Upper lobe of right lung (tissue), 1 donor: ENCODE measurements around the gene VASH1. TPM values are rescaled to one million over a fixed set of nuclear protein-coding genes. Genes with fewer than 3 reads are reported as not detected.

Source experiments
- ATAC-seq: fragments of 200-7000 bp; cut with Tn5 transposase; one replicate; pipeline ENCODE4 v1.9.1; 2020; ENCODE audit warnings: mild to moderate bottlenecking, moderate library complexity
- DNase-seq: peaks from one replicate; pipeline ENCODE4 v3.0.0-alpha.2; 2020
- H3K27ac ChIP-seq: fragments of 200-600 bp; one replicate; pipeline ENCODE4 v1.8.0; 2022
- H3K27me3 ChIP-seq: fragments of 200-600 bp; one replicate; pipeline ENCODE4 v1.8.0; 2022; ENCODE audit warnings: mild to moderate bottlenecking
- H3K36me3 ChIP-seq: fragments of 200-600 bp; one replicate; pipeline ENCODE4 v1.8.0; 2022
- H3K4me1 ChIP-seq: fragments of 200-600 bp; one replicate; pipeline ENCODE4 v1.8.0; 2022
- H3K4me3 ChIP-seq: fragments of 200-600 bp; one replicate; pipeline ENCODE4 v1.8.0; 2022; ENCODE audit warnings: mild to moderate bottlenecking
- H3K9me3 ChIP-seq: fragments of 200-600 bp; one replicate; pipeline ENCODE4 v1.8.0; 2022
- CTCF ChIP-seq: fragments of 200-600 bp; IDR thresholded peaks from one replicate; pipeline ENCODE4 v1.8.0; 2022; ENCODE audit warnings: antibody characterized with exemption
- intact Hi-C: fragments of 100-400 bp; cut with DNase I; formaldehyde crosslinking; loops from one replicate; pipeline ENCODE4 v1.11.0; 2022
- total RNA-seq: library from RNA; stranded (reverse); fragmentation: NEBNext Ultra II Directional; extraction: Animal tissue kit (Norgen Biotek cat#: 25700); gene quantifications from one replicate; pipeline ENCODE4 v1.2.1, GENCODE V29; 2021
- donor health status: DM: no; HTN: yes; CAD: no; lungs with severe emphysema.

VASH1 gene
- total RNA-seq, 1 donor from 2014 or later, result 37.1 TPM

- DNase-seq, result no peak
- Histone ChIP-seq H3K27ac (no peak overlapping the region), H3K36me3 (peaks cover 85% of the 10 kb centered on the region), H3K4me1 (peaks cover 10% of the 10 kb centered on the region), H3K9me3 (no peaks in the 10 kb centered on the region), H3K27me3 (no peaks in the 10 kb centered on the region), H3K4me3 (no peak overlapping the region)
- no peak for ATAC-seq
- TF ChIP-seq CTCF, result no peak
- intact Hi-C loops, result loop anchor here (10.0 kb wide), 1 partner anchor 72 kb away; no protein-coding TSS in a partner anchor
Observed at GRCh38 chr14:76786601-76787000, 25.3 kb downstream of the VASH1 start.

- no peak for TF ChIP-seq CTCF
- no peak for ATAC-seq
- Histone ChIP-seq H3K4me3 (no peak overlapping the region), H3K4me1 (no peaks in the 10 kb centered on the region), H3K27me3 (no peaks in the 10 kb centered on the region), H3K9me3 (no peaks in the 10 kb centered on the region), H3K36me3 (peaks cover 68% of the 10 kb centered on the region), H3K27ac (no peak overlapping the region)
- intact Hi-C loops, result no loop called here
- no peak for DNase-seq
Observed at GRCh38 chr14:76792422-76792821, 31.2 kb downstream of the VASH1 start.

- intact Hi-C loops, result no loop called here
- Histone ChIP-seq H3K36me3 (peaks cover 68% of the 10 kb centered on the region), H3K9me3 (no peaks in the 10 kb centered on the region), H3K27ac (no peak overlapping the region), H3K4me3 (no peak overlapping the region), H3K27me3 (no peaks in the 10 kb centered on the region), H3K4me1 (no peaks in the 10 kb centered on the region)
- DNase-seq (no peak), ATAC-seq (no peak)
- TF ChIP-seq CTCF, result no peak
Observed at GRCh38 chr14:76793324-76793723, 32.1 kb downstream of the VASH1 start.

- Histone ChIP-seq H3K27me3 (no peaks in the 10 kb centered on the region), H3K4me1 (no peaks in the 10 kb centered on the region), H3K36me3 (peaks cover 68% of the 10 kb centered on the region), H3K27ac (no peak overlapping the region), H3K4me3 (no peak overlapping the region), H3K9me3 (no peaks in the 10 kb centered on the region)
- intact Hi-C loops, result no loop called here
- no peak for DNase-seq
- ATAC-seq, result no peak
- TF ChIP-seq CTCF, result no peak
Observed at GRCh38 chr14:76793956-76794355, 32.7 kb downstream of the VASH1 start.

- Histone ChIP-seq H3K9me3 (no peaks in the 10 kb centered on the region), H3K36me3 (peaks cover 75% of the 10 kb centered on the region), H3K4me1 (peaks cover 9% of the 10 kb centered on the region), H3K27ac (no peak overlapping the region), H3K4me3 (no peak overlapping the region), H3K27me3 (no peaks in the 10 kb centered on the region)
- DNase-seq (no peak), ATAC-seq (no peak)
- TF ChIP-seq CTCF, result no peak
- intact Hi-C loops, result no loop called here
Observed at GRCh38 chr14:76806446-76806845, 45.2 kb downstream of the VASH1 start.

- Histone ChIP-seq H3K4me1 (peaks cover 15% of the 10 kb centered on the region), H3K27ac (no peak overlapping the region), H3K9me3 (no peaks in the 10 kb centered on the region), H3K4me3 (no peak overlapping the region), H3K27me3 (no peaks in the 10 kb centered on the region), H3K36me3 (peaks cover 59% of the 10 kb centered on the region)
- DNase-seq (no peak), ATAC-seq (no peak)
- intact Hi-C loops, result no loop called here
- TF ChIP-seq CTCF, result no peak
Observed at GRCh38 chr14:76808011-76808410, 46.7 kb downstream of the VASH1 start.
